SK-N-MC (cell line): Measurements from ENCODE around the gene FNDC10.
"Not testable (repeated sequence)": the region's sequence is repeated elsewhere in the genome, so short reads cannot be mapped to it uniquely, and the experiment has no call there.

Experiments used
- EZH2 ChIP-seq: fragments of 200-600 bp; sonication (generic); IDR thresholded peaks from one replicate; pipeline ENCODE4 v1.6.1; 2017; ENCODE audit warnings: antibody characterized with exemption
- FOXP2 ChIP-seq: optimal IDR thresholded peaks from 2 replicates; pipeline ENCODE3; 2011; ENCODE audit warnings: mild to moderate bottlenecking, moderate library complexity; ENCODE audit not compliant: insufficient read depth; ENCODE audit errors: extremely low read length, control extremely low read depth
- POLR2AphosphoS5 ChIP-seq: IDR thresholded peaks from 2 replicates; pipeline ENCODE4 v1.6.1; 2012; ENCODE audit warnings: mild to moderate bottlenecking, low read depth, low read length, borderline replicate concordance

- not testable (repeated sequence) for TF ChIP-seq POLR2AphosphoS5, EZH2, FOXP2
Measured at GRCh38 chr1:1634613-1635012, 34.7 kb upstream of the FNDC10 start.
